ENCODE data around the gene STEAP3.

The STEAP3 gene

GRCh38 chr2:119197529-119198239 is 25.9 kb upstream of the STEAP3 start:
- no peak for TF ChIP-seq CTCF (IDR thresholded peaks at IDR 0.05; ENCODE audit: control insufficient read depth, extremely low read depth, insufficient read depth)
- no peak for DNase-seq (ENCODE audit: low read depth)
- H3K4me3 ChIP-seq (ENCODE audit: low read depth, low read length): no peak overlapping the region

GRCh38 chr2:119198240-119198840 is 25.3 kb upstream of the STEAP3 start:
- DNase-seq (ENCODE audit: low read depth): no peak
- no peak for TF ChIP-seq CTCF (IDR thresholded peaks at IDR 0.05; ENCODE audit: control insufficient read depth, extremely low read depth, insufficient read depth)
- no peak overlapping the region for H3K4me3 ChIP-seq (ENCODE audit: low read depth, low read length)

- no peak overlapping the region for H3K4me3 ChIP-seq (ENCODE audit: low read depth, low read length)
- no peak for DNase-seq (ENCODE audit: low read depth)
- TF ChIP-seq CTCF (IDR thresholded peaks at IDR 0.05; ENCODE audit: control insufficient read depth, extremely low read depth, insufficient read depth): no peak
These were observed 21.8 kb upstream of the STEAP3 start for GRCh38 chr2:119201815-119202214.

GRCh38 chr2:119202610-119203310 is 20.9 kb upstream of the STEAP3 start:
- no peak for TF ChIP-seq CTCF (IDR thresholded peaks at IDR 0.05; ENCODE audit: control insufficient read depth, extremely low read depth, insufficient read depth)
- no peak overlapping the region for H3K4me3 ChIP-seq (ENCODE audit: low read depth, low read length)
- DNase-seq (ENCODE audit: low read depth): no peak

- no peak overlapping the region for H3K4me3 ChIP-seq (ENCODE audit: low read depth, low read length)
- DNase-seq (ENCODE audit: low read depth): no peak
- TF ChIP-seq CTCF (IDR thresholded peaks at IDR 0.05; ENCODE audit: control insufficient read depth, extremely low read depth, insufficient read depth): no peak
These were observed 19.1 kb upstream of the STEAP3 start for GRCh38 chr2:119204525-119204924.

GRCh38 chr2:119205001-119205706 is 18.5 kb upstream of the STEAP3 start:
- no peak for TF ChIP-seq CTCF (IDR thresholded peaks at IDR 0.05; ENCODE audit: control insufficient read depth, extremely low read depth, insufficient read depth)
- H3K4me3 ChIP-seq (ENCODE audit: low read depth, low read length): no peak overlapping the region
- DNase-seq (ENCODE audit: low read depth): no peak

All from LNCaP clone FGC (cell line).